ENCODE data around the gene PARVA.

DNA sequence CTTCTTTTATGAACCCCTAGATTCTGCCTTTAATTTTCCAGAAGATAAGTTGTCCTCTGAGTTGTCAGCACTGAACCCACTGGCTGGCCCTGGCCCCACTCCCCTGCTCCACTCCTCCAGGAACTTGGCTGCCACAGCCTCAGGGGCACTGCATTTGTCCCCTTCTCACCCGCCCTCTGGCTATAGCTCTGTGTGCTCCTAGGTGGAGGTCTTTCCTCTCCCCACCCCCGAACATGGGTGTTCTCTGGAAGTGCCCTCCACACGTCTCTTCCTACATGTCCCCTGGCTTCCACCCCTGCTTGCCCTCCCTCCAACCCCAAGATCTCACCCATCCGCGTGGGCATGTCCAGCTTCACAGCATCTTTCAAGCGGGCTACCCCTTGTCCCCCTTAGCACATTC is 159.2 kb downstream of the PARVA start:
- TF ChIP-seq POLR2AphosphoS5 (IDR thresholded peaks at IDR 0.05; ENCODE audit: low read depth, low read length) (no peak), TAF1 (IDR thresholded peaks at IDR 0.05; ENCODE audit: low read depth, low read length) (no peak)

Data from GM12891 (cell line).